Kidney (tissue), 14 donors: ENCODE results near the gene NDUFV3. TPM values are rescaled to one million over a fixed set of nuclear protein-coding genes. Genes with fewer than 3 reads are reported as not detected.

ENCODE experiments used
- DNase-seq, 5 donors: peaks; one replicate each; pipeline ENCODE4 v3.0.0-alpha.2; 2013 to 2020
- FAIRE-seq: peaks from 2 replicates; lab custom pipeline; 2012; peaks lifted over from hg19 to GRCh38; lab: Jason Lieb, UNC
- H3K27ac ChIP-seq, 2 donors: one replicate each; pipeline ENCODE4 v1.7.0; 2013; ENCODE audit warnings: low read depth in 2 of 2, low read length in 2 of 2, inconsistent platforms in 1 of 2
- H3K27me3 ChIP-seq: one replicate; pipeline ENCODE4 v1.7.1; 2013; ENCODE audit warnings: low read length, inconsistent platforms; ENCODE audit not compliant: control insufficient read depth, insufficient read depth
- H3K36me3 ChIP-seq, 3 donors: one replicate each; pipeline versions ENCODE4 v1.7.0 to v1.7.1; 2013; ENCODE audit warnings: low read length in 3 of 3, control low read depth in 1 of 3, inconsistent platforms in 1 of 3; ENCODE audit not compliant: insufficient read depth in 3 of 3, control insufficient read depth in 2 of 3
- H3K4me1 ChIP-seq, 3 donors: one replicate each; pipeline versions ENCODE4 v1.7.0 to v1.7.1; 2013; ENCODE audit warnings: low read length in 3 of 3, inconsistent platforms in 1 of 3, low read depth in 1 of 3; ENCODE audit not compliant: control insufficient read depth in 2 of 3, insufficient read depth in 2 of 3
- H3K4me3 ChIP-seq, 3 donors: one replicate each; pipeline versions ENCODE4 v1.7.0 to v1.8.1; 2013; ENCODE audit warnings: low read length in 3 of 3, control low read depth in 1 of 3, inconsistent platforms in 1 of 3
- H3K9ac ChIP-seq, 3 donors: one replicate each; pipeline versions ENCODE4 v1.7.0 to v1.7.1; 2013; ENCODE audit warnings: low read length in 3 of 3, control low read depth in 1 of 3, inconsistent platforms in 1 of 3
- H3K9me3 ChIP-seq, 3 donors: one replicate each; pipeline versions ENCODE4 v1.7.0 to v1.7.1; 2013; ENCODE audit warnings: low read length in 3 of 3, control low read depth in 1 of 3, inconsistent platforms in 1 of 3; ENCODE audit not compliant: control insufficient read depth in 2 of 3, insufficient read depth in 1 of 3
- intact Hi-C: fragments of 100-400 bp; cut with DNase I; formaldehyde crosslinking; loops from one replicate; pipeline ENCODE4 v1.11.1; 2022
- polyA plus RNA-seq: library from polyadenylated mRNA; stranded (reverse); fragments of 350-450 nt; fragmentation: Illumina TruSeq; extraction: RNeasy Lipid Tissue Mini Kit (QIAGEN cat#74804); gene quantifications from one replicate; pipeline ENCODE4 v1.2.3, GENCODE V29; 2014; ENCODE audit warnings: low read depth, low replicate concordance; ENCODE audit not compliant: insufficient read depth
- total RNA-seq: library from RNA; stranded (reverse); fragmentation: NEBNext Ultra II Directional; extraction: Animal tissue kit (Norgen Biotek cat#: 25700); gene quantifications from one replicate; pipeline ENCODE4 v1.2.1, GENCODE V29; 2021
- TF ChIP-seq, protein P1 (sequence below): IDR thresholded peaks from 3 replicates; pipeline ENCODE4 v1.5.1; 2012; ENCODE audit warnings: mild to moderate bottlenecking, moderate library complexity, borderline replicate concordance; ENCODE audit not compliant: insufficient read depth; ENCODE audit errors: extremely low read depth
- donor health status: control.
- donor health status: control.
- donor health status: control.
- donor health status: control.
- donor health status: control.
- donor health status: DM: yes; HTN: yes; CAD: no.
- donor health status: Normal renal cell carcinoma (clear cell type).

NDUFV3 gene
- total and polyA plus RNA-seq, 2 donors from 2014 or later, result 29.6 to 37.0 TPM

GRCh38 chr21:42849759-42850412 lies 43.2 kb upstream of the NDUFV3 start:
- H3K36me3 ChIP-seq, result peaks cover 0 to 24% (median 12%) of the 10 kb centered on the region in 3 donors
- intact Hi-C loops, result no loop called here
- no peaks in the 10 kb centered on the region for H3K27me3 ChIP-seq
- DNase-seq, result peak in 1 of 5 donors; percentile 66
- TF ChIP-seq, protein P1, sequence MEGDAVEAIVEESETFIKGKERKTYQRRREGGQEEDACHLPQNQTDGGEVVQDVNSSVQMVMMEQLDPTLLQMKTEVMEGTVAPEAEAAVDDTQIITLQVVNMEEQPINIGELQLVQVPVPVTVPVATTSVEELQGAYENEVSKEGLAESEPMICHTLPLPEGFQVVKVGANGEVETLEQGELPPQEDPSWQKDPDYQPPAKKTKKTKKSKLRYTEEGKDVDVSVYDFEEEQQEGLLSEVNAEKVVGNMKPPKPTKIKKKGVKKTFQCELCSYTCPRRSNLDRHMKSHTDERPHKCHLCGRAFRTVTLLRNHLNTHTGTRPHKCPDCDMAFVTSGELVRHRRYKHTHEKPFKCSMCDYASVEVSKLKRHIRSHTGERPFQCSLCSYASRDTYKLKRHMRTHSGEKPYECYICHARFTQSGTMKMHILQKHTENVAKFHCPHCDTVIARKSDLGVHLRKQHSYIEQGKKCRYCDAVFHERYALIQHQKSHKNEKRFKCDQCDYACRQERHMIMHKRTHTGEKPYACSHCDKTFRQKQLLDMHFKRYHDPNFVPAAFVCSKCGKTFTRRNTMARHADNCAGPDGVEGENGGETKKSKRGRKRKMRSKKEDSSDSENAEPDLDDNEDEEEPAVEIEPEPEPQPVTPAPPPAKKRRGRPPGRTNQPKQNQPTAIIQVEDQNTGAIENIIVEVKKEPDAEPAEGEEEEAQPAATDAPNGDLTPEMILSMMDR, result no peak
- no peaks in the 10 kb centered on the region for H3K4me1 ChIP-seq
- FAIRE-seq, result no peak
- no peaks in the 10 kb centered on the region for H3K9me3 ChIP-seq
- no peak overlapping the region for H3K27ac ChIP-seq
- no peak overlapping the region for H3K4me3 ChIP-seq
- H3K9ac ChIP-seq, result no peak overlapping the region

DNA sequence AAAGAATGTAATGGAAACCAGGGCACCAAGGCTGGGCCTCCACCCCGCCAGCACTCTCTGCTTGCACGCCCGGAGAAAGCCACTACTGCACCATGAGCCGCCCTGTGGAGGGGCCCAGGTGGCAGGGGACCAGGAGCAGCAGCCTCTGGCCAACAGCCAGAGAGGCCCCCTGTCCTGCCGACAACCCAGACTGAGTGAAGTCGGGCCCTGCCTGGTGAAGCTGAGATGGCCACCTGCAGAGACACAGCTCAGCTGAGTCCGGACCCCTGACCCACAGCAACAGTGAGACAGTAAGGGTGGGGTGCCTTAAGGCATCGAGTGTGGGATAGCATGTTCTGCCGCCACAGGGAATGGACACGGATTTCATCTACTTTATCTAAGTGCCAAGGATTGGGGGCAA lies 42.6 kb upstream of the NDUFV3 start:
- no peaks in the 10 kb centered on the region for H3K9me3 ChIP-seq
- H3K27ac ChIP-seq, result no peak overlapping the region
- no peak overlapping the region for H3K9ac ChIP-seq
- no peak overlapping the region for H3K4me3 ChIP-seq
- FAIRE-seq (no peak), DNase-seq (peak in 1 of 5 donors; percentile 48)
- TF ChIP-seq, protein P1, result no peak
- no peaks in the 10 kb centered on the region for H3K27me3 ChIP-seq
- peaks cover 0 to 24% (median 11%) of the 10 kb centered on the region in 3 donors for H3K36me3 ChIP-seq
- intact Hi-C loops, result no loop called here
- H3K4me1 ChIP-seq, result no peaks in the 10 kb centered on the region

GRCh38 chr21:42850866-42851391 lies 42.2 kb upstream of the NDUFV3 start:
- intact Hi-C loops, result no loop called here
- TF ChIP-seq, protein P1, result peak; percentile 27
- H3K9ac ChIP-seq, result no peak overlapping the region
- FAIRE-seq (no peak), DNase-seq (peak in 1 of 5 donors; percentile 73)
- H3K4me3 ChIP-seq, result no peak overlapping the region
- peaks cover 2 to 26% (median 15%) of the 10 kb centered on the region in 3 donors for H3K36me3 ChIP-seq
- H3K27ac ChIP-seq, result no peak overlapping the region
- no peaks in the 10 kb centered on the region for H3K27me3 ChIP-seq
- no peaks in the 10 kb centered on the region for H3K4me1 ChIP-seq
- no peaks in the 10 kb centered on the region for H3K9me3 ChIP-seq
